Measurements from ENCODE around the gene KRT85. TPM values are rescaled to one million over a fixed set of nuclear protein-coding genes. Genes with fewer than 3 reads are reported as not detected.

The KRT85 gene
- polyA plus RNA-seq (2013): not detected

DNA sequence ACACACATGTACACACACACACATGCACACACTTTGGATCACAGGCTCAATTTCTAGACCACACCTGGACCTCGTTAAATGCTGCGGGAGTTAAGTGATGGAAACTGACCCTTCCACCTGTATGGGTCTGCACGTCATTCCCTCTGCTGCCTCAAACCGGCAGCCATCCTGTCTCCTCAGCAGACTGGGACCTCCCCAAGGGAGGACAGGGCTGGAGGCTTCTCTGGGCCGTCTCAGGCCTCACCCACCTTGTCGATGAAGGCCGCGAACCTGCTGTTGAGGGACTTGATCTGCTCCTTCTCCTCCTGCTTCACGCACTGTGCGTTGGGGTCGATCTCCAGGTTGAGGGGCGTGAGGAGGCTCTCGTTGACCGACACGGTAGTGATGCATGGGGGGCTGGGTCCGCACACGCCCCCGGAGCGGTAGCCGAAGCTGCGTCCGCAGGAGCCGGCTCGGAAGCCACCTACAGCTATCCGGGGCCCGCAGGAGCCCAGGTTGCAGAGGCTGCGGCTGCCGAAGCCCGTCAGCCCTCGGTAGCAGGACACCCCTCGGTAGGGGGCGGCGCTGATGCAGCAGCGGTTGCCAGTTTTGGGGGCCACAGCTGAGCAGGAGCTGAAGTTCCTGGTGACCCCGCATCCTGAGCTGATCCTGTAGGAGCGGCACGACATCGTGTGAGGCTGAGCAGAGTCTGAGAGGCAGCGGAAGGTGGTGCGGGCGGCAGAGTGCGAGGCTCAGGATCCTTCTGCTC lies at the start of gene KRT85:
Gene KRT85 (minus strand): TSS at position 744 of the 748 bp plus-strand sequence. CDS start 76 bp downstream, at position 668.
- DNase-seq: no peak
- ChIA-PET POLR2A (no interaction called here), CTCF (interaction anchor here (0.6 to 7.8 kb wide), 3 partner anchors 33 to 514 kb away, joined by 3 to 122 read pairs (median 3); no protein-coding TSS in a partner anchor)
- no peaks in the 10 kb centered on the region for H3K9me3 ChIP-seq (ENCODE audit: control extremely low read depth in 1 of 5, control insufficient read depth in 4 of 5, insufficient read depth in 2 of 5, low read depth in 1 of 5, low read length in 4 of 5)
- 82% methylated on average over 25 of the region's 42 CpGs for WGBS (ENCODE audit: insufficient coverage)
- H3K27me3 ChIP-seq (replicated peaks in 2 of 5; ENCODE audit: control insufficient read depth in 4 of 5, insufficient read depth in 5 of 5, low read length in 4 of 5): peaks cover 0 to 18% (median 0%) of the 10 kb centered on the region in 5 experiments
- H3K4me3 ChIP-seq (ENCODE audit: control insufficient read depth in 1 of 7, extremely low read depth in 1 of 7, insufficient read depth in 4 of 7, low read depth in 2 of 7, low read length in 6 of 7): no peak within 1 kb of the TSS
- H3K27ac ChIP-seq (ENCODE audit: insufficient read depth in 1 of 2, low read depth in 1 of 2, low read length in 2 of 2, poor library complexity in 1 of 2, severe bottlenecking in 2 of 2): no peak within 1 kb of the TSS
- no peaks in the 10 kb centered on the region for H3K4me1 ChIP-seq (ENCODE audit: control extremely low read depth in 1 of 4, control insufficient read depth in 4 of 4, insufficient read depth in 4 of 4, low read length in 3 of 4)
- no peaks in the 10 kb centered on the region for H3K36me3 ChIP-seq (ENCODE audit: control insufficient read depth in 4 of 4, insufficient read depth in 4 of 4, low read length in 3 of 4)

DNA sequence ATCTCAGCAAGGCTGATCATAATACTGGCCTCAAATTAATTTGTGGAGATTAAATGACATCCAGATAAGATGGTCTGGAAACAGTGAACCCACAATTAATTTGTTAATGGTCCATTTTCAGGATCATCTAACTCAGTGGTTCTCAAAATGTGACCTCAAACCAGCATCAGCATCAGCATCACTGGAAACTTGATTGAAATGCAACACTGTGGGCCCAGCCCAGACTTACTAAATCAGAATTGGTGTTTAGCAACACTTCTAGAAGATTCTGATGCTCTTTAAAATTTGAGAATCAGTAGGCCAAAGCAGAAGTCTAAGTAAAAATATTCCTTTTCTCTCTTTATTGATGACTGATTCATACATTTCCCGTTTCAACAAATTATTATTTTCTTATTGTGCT lies 49.5 kb upstream of the KRT85 start:
- WGBS (ENCODE audit: insufficient coverage): 71% methylated on average over 1 of the region's 1 CpG
- POLR2A ChIA-PET: no interaction called here
- H3K27me3 ChIP-seq (replicated peaks in 2 of 5; ENCODE audit: control insufficient read depth in 4 of 5, insufficient read depth in 5 of 5, low read length in 4 of 5): peaks cover 0 to 9% (median 2%) of the 10 kb centered on the region in 5 experiments
- H3K4me1 ChIP-seq (ENCODE audit: control extremely low read depth in 1 of 4, control insufficient read depth in 4 of 4, insufficient read depth in 4 of 4, low read length in 3 of 4): no peaks in the 10 kb centered on the region
- no peaks in the 10 kb centered on the region for H3K36me3 ChIP-seq (ENCODE audit: control insufficient read depth in 4 of 4, insufficient read depth in 4 of 4, low read length in 3 of 4)
- no peak for DNase-seq
- H3K27ac ChIP-seq (ENCODE audit: insufficient read depth in 1 of 2, low read depth in 1 of 2, low read length in 2 of 2, poor library complexity in 1 of 2, severe bottlenecking in 2 of 2): no peak overlapping the region
- H3K9me3 ChIP-seq (ENCODE audit: control extremely low read depth in 1 of 5, control insufficient read depth in 4 of 5, insufficient read depth in 2 of 5, low read depth in 1 of 5, low read length in 4 of 5): no peaks in the 10 kb centered on the region
- CTCF ChIA-PET: interaction anchor here (0.6 to 1.0 kb wide), 2 partner anchors 11 to 417 kb away, joined by 3 to 4 read pairs; no protein-coding TSS in a partner anchor
- H3K4me3 ChIP-seq (ENCODE audit: control insufficient read depth in 1 of 7, extremely low read depth in 1 of 7, insufficient read depth in 4 of 7, low read depth in 2 of 7, low read length in 6 of 7): no peak overlapping the region

DNA sequence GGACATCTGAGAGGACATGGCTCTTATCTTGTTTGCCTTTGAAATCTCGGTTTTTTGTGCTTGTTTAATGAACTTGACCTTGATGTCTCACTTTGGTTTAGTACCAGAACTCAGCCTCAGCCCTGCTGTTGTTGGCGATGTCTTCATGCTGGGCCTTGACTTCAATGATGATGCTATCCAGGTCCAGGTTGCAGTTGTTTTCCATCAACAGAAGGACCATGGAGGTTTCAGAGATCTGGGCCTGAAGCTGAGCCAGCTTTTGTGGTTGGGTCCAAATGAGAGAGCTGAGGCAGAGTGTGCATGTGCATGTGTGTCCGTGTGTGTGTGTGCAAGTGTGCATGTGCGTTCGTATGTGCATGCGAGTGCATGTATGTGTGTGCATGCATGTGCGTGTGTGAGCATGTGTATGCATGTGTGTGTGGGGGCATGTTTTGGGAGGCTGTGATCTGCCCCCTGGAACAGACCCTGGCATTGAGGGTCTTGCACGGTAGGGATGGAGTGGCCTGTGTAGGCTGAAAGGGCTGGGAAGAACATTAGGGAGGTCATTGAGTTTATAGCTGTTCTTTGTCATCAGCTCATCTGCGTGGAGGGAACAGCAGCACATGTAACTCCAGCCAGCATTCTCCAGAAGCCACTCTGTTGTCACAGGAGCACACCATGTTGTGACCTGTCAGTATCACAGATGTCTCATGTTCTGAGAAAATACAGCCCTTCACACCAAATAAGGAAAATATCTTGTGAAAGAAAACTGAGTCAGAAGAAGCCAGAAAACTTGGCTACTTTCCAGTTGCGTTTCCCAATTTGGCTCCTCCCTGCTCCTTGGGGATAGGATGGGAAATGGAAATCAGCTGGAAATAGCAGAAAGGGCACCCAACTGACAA lies 48.8 kb upstream of the KRT85 start:
- CTCF ChIA-PET: interaction anchor here (0.6 to 1.0 kb wide), 2 partner anchors 12 to 417 kb away, joined by 3 to 4 read pairs; no protein-coding TSS in a partner anchor
- 96% methylated on average over 8 of the region's 10 CpGs for WGBS (ENCODE audit: insufficient coverage)
- Histone ChIP-seq H3K4me1 (ENCODE audit: control extremely low read depth in 1 of 4, control insufficient read depth in 4 of 4, insufficient read depth in 4 of 4, low read length in 3 of 4) (no peaks in the 10 kb centered on the region), H3K27me3 (replicated peaks in 2 of 5; ENCODE audit: control insufficient read depth in 4 of 5, insufficient read depth in 5 of 5, low read length in 4 of 5) (peaks cover 0 to 4% (median 2%) of the 10 kb centered on the region in 5 experiments), H3K9me3 (ENCODE audit: control extremely low read depth in 1 of 5, control insufficient read depth in 4 of 5, insufficient read depth in 2 of 5, low read depth in 1 of 5, low read length in 4 of 5) (no peaks in the 10 kb centered on the region), H3K36me3 (ENCODE audit: control insufficient read depth in 4 of 4, insufficient read depth in 4 of 4, low read length in 3 of 4) (no peaks in the 10 kb centered on the region), H3K27ac (ENCODE audit: insufficient read depth in 1 of 2, low read depth in 1 of 2, low read length in 2 of 2, poor library complexity in 1 of 2, severe bottlenecking in 2 of 2) (no peak overlapping the region), H3K4me3 (ENCODE audit: control insufficient read depth in 1 of 7, extremely low read depth in 1 of 7, insufficient read depth in 4 of 7, low read depth in 2 of 7, low read length in 6 of 7) (no peak overlapping the region)
- no peak for DNase-seq
- POLR2A ChIA-PET: no interaction called here

DNA sequence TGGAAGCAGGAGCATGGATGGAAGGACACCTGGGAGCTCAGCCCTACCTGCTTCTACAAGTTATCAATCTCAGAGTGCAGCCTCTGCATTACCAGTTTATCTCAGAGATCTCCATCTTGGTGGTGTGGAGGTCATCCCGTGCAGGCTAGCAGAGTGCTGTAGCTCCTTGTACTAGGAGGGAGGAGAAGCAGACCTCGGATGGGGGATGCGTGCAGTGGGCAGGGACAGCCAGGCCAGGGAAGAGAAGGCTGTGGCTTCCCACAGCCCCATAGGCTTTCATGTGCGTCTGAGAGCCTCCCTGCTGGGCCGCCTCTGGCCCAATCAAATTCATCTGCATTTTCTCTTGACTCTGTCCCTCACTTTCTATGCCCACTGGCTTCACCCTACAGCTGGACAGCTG lies 47.7 kb upstream of the KRT85 start:
- H3K4me1 ChIP-seq (ENCODE audit: control extremely low read depth in 1 of 4, control insufficient read depth in 4 of 4, insufficient read depth in 4 of 4, low read length in 3 of 4): no peaks in the 10 kb centered on the region
- WGBS (ENCODE audit: insufficient coverage): 97% methylated on average over 5 of the region's 5 CpGs

DNA sequence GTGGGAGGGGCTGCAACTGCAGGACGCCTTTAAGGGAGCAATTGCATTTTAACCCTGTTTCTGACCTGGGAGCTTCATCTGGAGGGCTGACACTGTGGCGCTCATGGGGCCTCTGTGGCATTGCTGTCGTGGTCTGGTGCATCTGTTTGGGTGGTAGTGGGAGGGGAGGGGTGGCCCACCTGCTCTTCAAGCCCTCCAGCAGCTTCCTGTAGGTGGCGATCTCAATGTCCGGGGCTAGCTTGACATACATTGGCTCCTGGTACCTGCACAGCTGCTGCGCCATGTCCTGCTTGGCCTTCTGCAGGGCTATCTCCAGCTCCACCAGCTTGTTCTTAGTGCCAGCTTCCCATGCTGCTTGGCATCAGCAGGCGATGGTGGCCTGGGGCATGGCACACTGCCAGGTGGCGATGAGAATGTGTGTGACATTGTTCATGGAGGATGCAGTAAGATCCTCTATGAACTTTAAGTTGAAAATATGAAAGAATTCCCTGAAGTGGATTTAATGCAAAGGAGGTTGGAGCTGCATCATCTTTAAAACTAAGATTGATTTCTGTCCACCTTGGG lies 46.6 kb upstream of the KRT85 start:
- 40% methylated on average over 6 of the region's 8 CpGs for WGBS (ENCODE audit: insufficient coverage)
- no peak for DNase-seq
- Histone ChIP-seq H3K36me3 (ENCODE audit: control insufficient read depth in 4 of 4, insufficient read depth in 4 of 4, low read length in 3 of 4) (no peaks in the 10 kb centered on the region), H3K27me3 (replicated peaks in 2 of 5; ENCODE audit: control insufficient read depth in 4 of 5, insufficient read depth in 5 of 5, low read length in 4 of 5) (peaks cover 0 to 4% (median 2%) of the 10 kb centered on the region in 5 experiments), H3K4me3 (ENCODE audit: control insufficient read depth in 1 of 7, extremely low read depth in 1 of 7, insufficient read depth in 4 of 7, low read depth in 2 of 7, low read length in 6 of 7) (no peak overlapping the region), H3K27ac (ENCODE audit: insufficient read depth in 1 of 2, low read depth in 1 of 2, low read length in 2 of 2, poor library complexity in 1 of 2, severe bottlenecking in 2 of 2) (no peak overlapping the region), H3K4me1 (ENCODE audit: control extremely low read depth in 1 of 4, control insufficient read depth in 4 of 4, insufficient read depth in 4 of 4, low read length in 3 of 4) (no peaks in the 10 kb centered on the region), H3K9me3 (ENCODE audit: control extremely low read depth in 1 of 5, control insufficient read depth in 4 of 5, insufficient read depth in 2 of 5, low read depth in 1 of 5, low read length in 4 of 5) (no peaks in the 10 kb centered on the region)
- ChIA-PET POLR2A (no interaction called here), CTCF (interaction anchor here (1.1 to 2.2 kb wide), 3 partner anchors 13 to 457 kb away, joined by 3 to 9 read pairs (median 3); no protein-coding TSS in a partner anchor)

More for the DNA sequence above, 47.7 kb upstream of the KRT85 start:
- no peak overlapping the region for H3K4me3 ChIP-seq (ENCODE audit: control insufficient read depth in 1 of 7, extremely low read depth in 1 of 7, insufficient read depth in 4 of 7, low read depth in 2 of 7, low read length in 6 of 7)
- ChIA-PET CTCF (no interaction called here), POLR2A (no interaction called here)
- peaks cover 0 to 4% (median 2%) of the 10 kb centered on the region in 5 experiments for H3K27me3 ChIP-seq (replicated peaks in 2 of 5; ENCODE audit: control insufficient read depth in 4 of 5, insufficient read depth in 5 of 5, low read length in 4 of 5)
- DNase-seq: no peak
- no peaks in the 10 kb centered on the region for H3K9me3 ChIP-seq (ENCODE audit: control extremely low read depth in 1 of 5, control insufficient read depth in 4 of 5, insufficient read depth in 2 of 5, low read depth in 1 of 5, low read length in 4 of 5)
- no peak overlapping the region for H3K27ac ChIP-seq (ENCODE audit: insufficient read depth in 1 of 2, low read depth in 1 of 2, low read length in 2 of 2, poor library complexity in 1 of 2, severe bottlenecking in 2 of 2)
- H3K36me3 ChIP-seq (ENCODE audit: control insufficient read depth in 4 of 4, insufficient read depth in 4 of 4, low read length in 3 of 4): no peaks in the 10 kb centered on the region

DNA sequence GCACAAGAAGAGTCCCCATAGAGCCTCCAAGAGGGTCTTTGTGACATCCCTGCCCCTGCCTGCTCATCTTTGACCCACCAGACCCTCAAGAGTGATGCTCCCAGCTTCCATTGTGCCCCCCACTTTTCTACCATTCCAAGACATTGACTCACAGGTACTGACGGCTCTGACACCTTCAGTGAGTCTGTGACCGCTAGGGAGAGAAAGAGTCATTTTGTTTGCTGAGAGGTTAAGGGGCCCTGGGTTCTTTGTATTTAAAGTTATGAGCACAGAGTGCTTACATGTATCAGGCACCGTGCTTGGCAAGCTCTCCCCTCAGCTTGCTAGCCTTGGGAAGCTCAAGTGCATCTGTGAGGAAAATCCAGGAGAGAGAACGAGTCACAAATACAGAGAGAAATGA lies 45.9 kb upstream of the KRT85 start:
- 58% methylated on average over 4 of the region's 4 CpGs for WGBS (ENCODE audit: insufficient coverage)
- no peak for DNase-seq
- H3K36me3 ChIP-seq (ENCODE audit: control insufficient read depth in 4 of 4, insufficient read depth in 4 of 4, low read length in 3 of 4): no peaks in the 10 kb centered on the region
- no peak overlapping the region for H3K4me3 ChIP-seq (ENCODE audit: control insufficient read depth in 1 of 7, extremely low read depth in 1 of 7, insufficient read depth in 4 of 7, low read depth in 2 of 7, low read length in 6 of 7)
- CTCF ChIA-PET: interaction anchor here (1.1 to 2.2 kb wide), 4 partner anchors 10 to 457 kb away, joined by 3 to 9 read pairs (median 3); no protein-coding TSS in a partner anchor
- no peak overlapping the region for H3K27ac ChIP-seq (ENCODE audit: insufficient read depth in 1 of 2, low read depth in 1 of 2, low read length in 2 of 2, poor library complexity in 1 of 2, severe bottlenecking in 2 of 2)
- H3K9me3 ChIP-seq (ENCODE audit: control extremely low read depth in 1 of 5, control insufficient read depth in 4 of 5, insufficient read depth in 2 of 5, low read depth in 1 of 5, low read length in 4 of 5): no peaks in the 10 kb centered on the region
- peaks cover 0 to 4% (median 2%) of the 10 kb centered on the region in 5 experiments for H3K27me3 ChIP-seq (replicated peaks in 2 of 5; ENCODE audit: control insufficient read depth in 4 of 5, insufficient read depth in 5 of 5, low read length in 4 of 5)
- POLR2A ChIA-PET: no interaction called here
- H3K4me1 ChIP-seq (ENCODE audit: control extremely low read depth in 1 of 4, control insufficient read depth in 4 of 4, insufficient read depth in 4 of 4, low read length in 3 of 4): no peaks in the 10 kb centered on the region

Data from common myeloid progenitor, CD34-positive (primary cell).